Measurements from ENCODE around the gene FLOT2.

FLOT2 gene

GRCh38 chr17:28896884-28897768, at the start of gene FLOT2:
Gene FLOT2, minus strand, starts transcription at chr17:28897733. Its CDS starts 159 bp downstream, at chr17:28897574.
- Mint-ChIP-seq H3K27me3 (ENCODE audit: low read depth, poor library complexity) (peaks cover 7% of the 10 kb centered on the region), H3K4me3 (peak within 1 kb of the TSS; percentile 92), H3K4me1 (peaks cover 53% of the 10 kb centered on the region), H3K27ac (no peak within 1 kb of the TSS), H3K9me3 (peaks cover 3% of the 10 kb centered on the region), H3K36me3 (ENCODE audit: low read depth) (peaks cover 43% of the 10 kb centered on the region)
- no peak for TF ChIP-seq CTCF (IDR thresholded peaks at IDR 0.05)
- peak; percentile 78 for DNase-seq

- DNase-seq: no peak
- Mint-ChIP-seq H3K4me1 (peaks cover 37% of the 10 kb centered on the region), H3K36me3 (ENCODE audit: low read depth) (peaks cover 49% of the 10 kb centered on the region), H3K4me3 (no peak overlapping the region), H3K27ac (peak overlapping the region; percentile 60), H3K27me3 (ENCODE audit: low read depth, poor library complexity) (no peaks in the 10 kb centered on the region), H3K9me3 (no peaks in the 10 kb centered on the region)
- TF ChIP-seq CTCF (IDR thresholded peaks at IDR 0.05): no peak
Observed at GRCh38 chr17:28946239-28946638, 48.7 kb upstream of the FLOT2 start.

GRCh38 chr17:28944862-28945741, 47.6 kb upstream of the FLOT2 start:
- Mint-ChIP-seq H3K36me3 (ENCODE audit: low read depth) (peaks cover 49% of the 10 kb centered on the region), H3K27ac (no peak overlapping the region), H3K27me3 (ENCODE audit: low read depth, poor library complexity) (no peaks in the 10 kb centered on the region), H3K4me1 (peaks cover 49% of the 10 kb centered on the region), H3K9me3 (no peaks in the 10 kb centered on the region), H3K4me3 (no peak overlapping the region)
- no peak for TF ChIP-seq CTCF (IDR thresholded peaks at IDR 0.05)
- no peak for DNase-seq

- no peak for TF ChIP-seq CTCF (IDR thresholded peaks at IDR 0.05)
- Mint-ChIP-seq H3K27ac (no peak overlapping the region), H3K27me3 (ENCODE audit: low read depth, poor library complexity) (no peaks in the 10 kb centered on the region), H3K4me3 (no peak overlapping the region), H3K4me1 (peaks cover 55% of the 10 kb centered on the region), H3K36me3 (ENCODE audit: low read depth) (peaks cover 49% of the 10 kb centered on the region), H3K9me3 (no peaks in the 10 kb centered on the region)
- DNase-seq: no peak
Observed at GRCh38 chr17:28944343-28944742, 46.8 kb upstream of the FLOT2 start.

- Mint-ChIP-seq H3K4me3 (no peak overlapping the region), H3K27me3 (ENCODE audit: low read depth, poor library complexity) (no peaks in the 10 kb centered on the region), H3K27ac (no peak overlapping the region), H3K4me1 (peaks cover 48% of the 10 kb centered on the region), H3K9me3 (no peaks in the 10 kb centered on the region), H3K36me3 (ENCODE audit: low read depth) (peaks cover 46% of the 10 kb centered on the region)
- no peak for DNase-seq
- no peak for TF ChIP-seq CTCF (IDR thresholded peaks at IDR 0.05)
Observed at GRCh38 chr17:28942925-28943324, 45.4 kb upstream of the FLOT2 start.

Measured in nephron progenitor cell (in vitro differentiated cells).